ENCODE data around the gene PROK2. TPM values are rescaled to one million over a fixed set of nuclear protein-coding genes. Genes with fewer than 3 reads are reported as not detected.

PROK2 gene
- total RNA-seq, 3 donors from 2014 or later (not counting 1 experiment from before 2014, with no cell fraction given): 0.54 to 8.7 TPM; not detected in 1

- DNase-seq (no peak), ATAC-seq (no peak)
- TF ChIP-seq CTCF (IDR thresholded peaks at IDR 0.05): no peak
- H3K27ac ChIP-seq (ENCODE audit: low read length): no peak overlapping the region
- intact Hi-C loops (cut with micrococcal nuclease): no loop called here
- no peaks in the 10 kb centered on the region for H3K36me3 ChIP-seq (ENCODE audit: control insufficient read depth, insufficient read depth, low read length)
- WGBS (ENCODE audit: insufficient coverage): 100% methylated on average over 1 of the region's 1 CpG
- Mint-ChIP-seq H3K27me3 (ENCODE audit: low read depth in 2 of 2) (peaks cover 2 to 15% of the 10 kb centered on the region in 2 donors), H3K4me3 (no peak overlapping the region), H3K9me3 (no peaks in the 10 kb centered on the region), H3K27ac (no peak overlapping the region), H3K36me3 (no peaks in the 10 kb centered on the region), H3K4me1 (peaks cover 0 to 7% of the 10 kb centered on the region in 2 donors)
- H3K9me3 ChIP-seq (ENCODE audit: control insufficient read depth, insufficient read depth, low read length): no peaks in the 10 kb centered on the region
- H3K4me1 ChIP-seq (ENCODE audit: control insufficient read depth, insufficient read depth, low read length): no peaks in the 10 kb centered on the region
- H3K4me3 ChIP-seq (ENCODE audit: low read length): no peak overlapping the region
- H3K27me3 ChIP-seq (ENCODE audit: control insufficient read depth, insufficient read depth, low read length): no peaks in the 10 kb centered on the region
These were observed 13.1 kb downstream of the PROK2 start for GRCh38 chr3:71771884-71772283.

DNA sequence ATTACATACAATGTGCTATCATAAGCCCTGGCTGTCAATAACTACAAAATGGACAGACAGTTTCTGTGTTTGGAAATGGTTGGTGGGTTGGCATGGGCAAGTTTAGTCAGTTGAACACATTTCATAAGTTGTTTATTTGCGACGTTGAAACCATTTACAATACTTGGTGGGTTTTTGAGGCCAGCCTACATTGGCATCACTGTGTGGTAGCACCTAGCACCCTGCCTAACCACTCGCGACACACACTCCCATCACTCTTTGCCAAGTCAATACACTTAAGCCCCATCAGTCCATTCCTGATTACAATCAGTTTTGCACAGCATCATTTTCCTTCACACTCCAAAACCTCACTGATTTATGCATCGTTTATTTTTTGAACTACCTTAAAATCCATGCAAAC, 13.8 kb downstream of the PROK2 start:
- no peak for DNase-seq
- Histone ChIP-seq H3K36me3 (ENCODE audit: control insufficient read depth, insufficient read depth, low read length) (no peaks in the 10 kb centered on the region), H3K27me3 (ENCODE audit: control insufficient read depth, insufficient read depth, low read length) (no peaks in the 10 kb centered on the region), H3K27ac (ENCODE audit: low read length) (no peak overlapping the region), H3K4me1 (ENCODE audit: control insufficient read depth, insufficient read depth, low read length) (no peaks in the 10 kb centered on the region), H3K9me3 (ENCODE audit: control insufficient read depth, insufficient read depth, low read length) (no peaks in the 10 kb centered on the region), H3K4me3 (ENCODE audit: low read length) (no peak overlapping the region)
- intact Hi-C loops (cut with micrococcal nuclease): no loop called here
- no peaks in the 10 kb centered on the region for H3K9me3 Mint-ChIP-seq
- H3K27ac Mint-ChIP-seq: peak overlapping the region in 1 of 2 donors; percentile 28
- 60% methylated on average over 5 of the region's 5 CpGs for WGBS (ENCODE audit: insufficient coverage)
- peaks cover 0 to 7% of the 10 kb centered on the region in 2 donors for H3K4me1 Mint-ChIP-seq
- H3K36me3 Mint-ChIP-seq: no peaks in the 10 kb centered on the region
- TF ChIP-seq CTCF (IDR thresholded peaks at IDR 0.05): no peak
- peaks cover 5 to 15% of the 10 kb centered on the region in 2 donors for H3K27me3 Mint-ChIP-seq (ENCODE audit: low read depth in 2 of 2)
- H3K4me3 Mint-ChIP-seq: no peak overlapping the region
- peak in 2 of 3 donors; percentile 53 to 64 for ATAC-seq

DNA sequence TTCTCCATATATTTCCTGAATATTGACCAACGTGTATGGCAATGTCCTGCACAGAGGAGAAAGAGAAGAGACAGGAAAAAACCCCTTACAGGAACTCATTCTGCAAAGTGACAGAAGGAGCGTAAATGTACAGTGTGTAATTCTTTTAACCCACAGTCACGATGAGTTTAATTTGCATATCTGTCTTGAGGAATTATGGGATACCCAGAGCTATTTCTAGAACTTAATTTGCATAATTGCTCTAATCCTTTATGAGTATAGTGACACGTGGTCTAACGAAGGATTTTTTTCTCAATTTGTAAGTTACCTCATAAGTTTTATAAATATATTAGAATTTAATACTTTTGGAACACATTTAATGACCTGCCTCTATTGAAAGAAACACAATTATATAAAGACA, 21.5 kb downstream of the PROK2 start:
- Mint-ChIP-seq H3K27me3 (ENCODE audit: low read depth in 2 of 2) (peaks cover 26 to 28% of the 10 kb centered on the region in 2 donors), H3K36me3 (no peaks in the 10 kb centered on the region), H3K4me3 (no peak overlapping the region), H3K27ac (no peak overlapping the region), H3K9me3 (no peaks in the 10 kb centered on the region), H3K4me1 (no peaks in the 10 kb centered on the region)
- no peak for TF ChIP-seq CTCF (IDR thresholded peaks at IDR 0.05)
- Histone ChIP-seq H3K4me3 (ENCODE audit: low read length) (no peak overlapping the region), H3K9me3 (ENCODE audit: control insufficient read depth, insufficient read depth, low read length) (no peaks in the 10 kb centered on the region), H3K36me3 (ENCODE audit: control insufficient read depth, insufficient read depth, low read length) (no peaks in the 10 kb centered on the region), H3K4me1 (ENCODE audit: control insufficient read depth, insufficient read depth, low read length) (no peaks in the 10 kb centered on the region), H3K27me3 (ENCODE audit: control insufficient read depth, insufficient read depth, low read length) (no peaks in the 10 kb centered on the region), H3K27ac (ENCODE audit: low read length) (no peak overlapping the region)
- 83% methylated on average over 1 of the region's 5 CpGs for WGBS (ENCODE audit: insufficient coverage)
- intact Hi-C loops (cut with micrococcal nuclease): no loop called here
- no peak for DNase-seq
- ATAC-seq: no peak

GRCh38 chr3:71760140-71760539, 24.8 kb downstream of the PROK2 start:
- H3K27ac ChIP-seq (ENCODE audit: low read length): no peak overlapping the region

More at GRCh38 chr3:71760140-71760539, 24.8 kb downstream of the PROK2 start:
- peaks cover 2% of the 10 kb centered on the region for H3K27me3 ChIP-seq (ENCODE audit: control insufficient read depth, insufficient read depth, low read length)
- no peak for ATAC-seq
- no peak for TF ChIP-seq CTCF (IDR thresholded peaks at IDR 0.05)
- WGBS (ENCODE audit: insufficient coverage): no CpG with 5 or more reads among the region's 1 CpG
- H3K9me3 ChIP-seq (ENCODE audit: control insufficient read depth, insufficient read depth, low read length): no peaks in the 10 kb centered on the region
- H3K36me3 Mint-ChIP-seq: no peaks in the 10 kb centered on the region
- H3K4me1 ChIP-seq (ENCODE audit: control insufficient read depth, insufficient read depth, low read length): no peaks in the 10 kb centered on the region
- no peaks in the 10 kb centered on the region for H3K9me3 Mint-ChIP-seq
- intact Hi-C loops (cut with micrococcal nuclease): no loop called here
- no peak for DNase-seq
- H3K27ac Mint-ChIP-seq: no peak overlapping the region
- peaks cover 45 to 55% of the 10 kb centered on the region in 2 donors for H3K27me3 Mint-ChIP-seq (ENCODE audit: low read depth in 2 of 2)
- no peak overlapping the region for H3K4me3 Mint-ChIP-seq
- H3K4me1 Mint-ChIP-seq: no peaks in the 10 kb centered on the region
- no peaks in the 10 kb centered on the region for H3K36me3 ChIP-seq (ENCODE audit: control insufficient read depth, insufficient read depth, low read length)
- no peak overlapping the region for H3K4me3 ChIP-seq (ENCODE audit: low read length)
